Kidney (tissue), 14 donors: Measurements from ENCODE around the gene CAMSAP2. TPM values are rescaled to one million over a fixed set of nuclear protein-coding genes. Genes with fewer than 3 reads are reported as not detected.
A peak's percentile ranks its signal among the peaks of the same experiment; 100 is the strongest.

Experiments
- DNase-seq, 5 donors: peaks; one replicate each; pipeline ENCODE4 v3.0.0-alpha.2; 2013 to 2020
- FAIRE-seq: peaks from 2 replicates; lab custom pipeline; 2012; peaks lifted over from hg19 to GRCh38; lab: Jason Lieb, UNC
- H3K27ac ChIP-seq, 2 donors: one replicate each; pipeline ENCODE4 v1.7.0; 2013; ENCODE audit warnings: low read depth in 2 of 2, low read length in 2 of 2, inconsistent platforms in 1 of 2
- H3K27me3 ChIP-seq: one replicate; pipeline ENCODE4 v1.7.1; 2013; ENCODE audit warnings: low read length, inconsistent platforms; ENCODE audit not compliant: control insufficient read depth, insufficient read depth
- H3K36me3 ChIP-seq, 3 donors: one replicate each; pipeline versions ENCODE4 v1.7.0 to v1.7.1; 2013; ENCODE audit warnings: low read length in 3 of 3, control low read depth in 1 of 3, inconsistent platforms in 1 of 3; ENCODE audit not compliant: insufficient read depth in 3 of 3, control insufficient read depth in 2 of 3
- H3K4me1 ChIP-seq, 3 donors: one replicate each; pipeline versions ENCODE4 v1.7.0 to v1.7.1; 2013; ENCODE audit warnings: low read length in 3 of 3, inconsistent platforms in 1 of 3, low read depth in 1 of 3; ENCODE audit not compliant: control insufficient read depth in 2 of 3, insufficient read depth in 2 of 3
- H3K4me3 ChIP-seq, 3 donors: one replicate each; pipeline versions ENCODE4 v1.7.0 to v1.8.1; 2013; ENCODE audit warnings: low read length in 3 of 3, control low read depth in 1 of 3, inconsistent platforms in 1 of 3
- H3K9ac ChIP-seq, 3 donors: one replicate each; pipeline versions ENCODE4 v1.7.0 to v1.7.1; 2013; ENCODE audit warnings: low read length in 3 of 3, control low read depth in 1 of 3, inconsistent platforms in 1 of 3
- H3K9me3 ChIP-seq, 3 donors: one replicate each; pipeline versions ENCODE4 v1.7.0 to v1.7.1; 2013; ENCODE audit warnings: low read length in 3 of 3, control low read depth in 1 of 3, inconsistent platforms in 1 of 3; ENCODE audit not compliant: control insufficient read depth in 2 of 3, insufficient read depth in 1 of 3
- CTCF ChIP-seq: IDR thresholded peaks from 3 replicates; pipeline ENCODE4 v1.5.1; 2012; ENCODE audit warnings: mild to moderate bottlenecking, moderate library complexity, borderline replicate concordance; ENCODE audit not compliant: insufficient read depth; ENCODE audit errors: extremely low read depth
- intact Hi-C: fragments of 100-400 bp; cut with DNase I; formaldehyde crosslinking; loops from one replicate; pipeline ENCODE4 v1.11.1; 2022
- polyA plus RNA-seq: library from polyadenylated mRNA; stranded (reverse); fragments of 350-450 nt; fragmentation: Illumina TruSeq; extraction: RNeasy Lipid Tissue Mini Kit (QIAGEN cat#74804); gene quantifications from one replicate; pipeline ENCODE4 v1.2.3, GENCODE V29; 2014; ENCODE audit warnings: low read depth, low replicate concordance; ENCODE audit not compliant: insufficient read depth
- total RNA-seq: library from RNA; stranded (reverse); fragmentation: NEBNext Ultra II Directional; extraction: Animal tissue kit (Norgen Biotek cat#: 25700); gene quantifications from one replicate; pipeline ENCODE4 v1.2.1, GENCODE V29; 2021
- donor health status: control.
- donor health status: control.
- donor health status: control.
- donor health status: control.
- donor health status: control.
- donor health status: DM: yes; HTN: yes; CAD: no.
- donor health status: Normal renal cell carcinoma (clear cell type).

The CAMSAP2 gene
- total and polyA plus RNA-seq, 2 donors from 2014 or later: 7.5 to 30.3 TPM

- intact Hi-C loops: no loop called here
- TF ChIP-seq CTCF: no peak
- no peak for DNase-seq
- H3K9ac ChIP-seq: no peak overlapping the region
- H3K27ac ChIP-seq: no peak overlapping the region
- FAIRE-seq: no peak
- no peak overlapping the region for H3K4me3 ChIP-seq
- H3K36me3 ChIP-seq: no peaks in the 10 kb centered on the region
- H3K4me1 ChIP-seq: no peaks in the 10 kb centered on the region
- no peaks in the 10 kb centered on the region for H3K9me3 ChIP-seq
- no peaks in the 10 kb centered on the region for H3K27me3 ChIP-seq
Measured at GRCh38 chr1:200831091-200831490, 92.4 kb downstream of the CAMSAP2 start.

- Histone ChIP-seq H3K4me1 (no peaks in the 10 kb centered on the region), H3K27ac (no peak overlapping the region), H3K27me3 (no peaks in the 10 kb centered on the region), H3K4me3 (no peak overlapping the region), H3K9me3 (no peaks in the 10 kb centered on the region), H3K9ac (no peak overlapping the region), H3K36me3 (peaks cover 0 to 3% (median 0%) of the 10 kb centered on the region in 3 donors)
- TF ChIP-seq CTCF: no peak
- DNase-seq (no peak), FAIRE-seq (no peak)
- intact Hi-C loops: no loop called here
Measured at GRCh38 chr1:200834383-200834782, 95.7 kb downstream of the CAMSAP2 start.

GRCh38 chr1:200836213-200836612 is 97.5 kb downstream of the CAMSAP2 start:
- no peak for FAIRE-seq
- no peak for TF ChIP-seq CTCF
- intact Hi-C loops: no loop called here

GRCh38 chr1:200837931-200838571 is 99.4 kb downstream of the CAMSAP2 start:
- FAIRE-seq: peak; percentile 76
- intact Hi-C loops: no loop called here

More at GRCh38 chr1:200836213-200836612, 97.5 kb downstream of the CAMSAP2 start:
- Histone ChIP-seq H3K4me3 (no peak overlapping the region), H3K36me3 (peaks cover 0 to 3% (median 0%) of the 10 kb centered on the region in 3 donors), H3K27me3 (no peaks in the 10 kb centered on the region), H3K9ac (no peak overlapping the region), H3K27ac (no peak overlapping the region), H3K9me3 (no peaks in the 10 kb centered on the region), H3K4me1 (no peaks in the 10 kb centered on the region)
- DNase-seq: no peak

More at GRCh38 chr1:200837931-200838571, 99.4 kb downstream of the CAMSAP2 start:
- no peak overlapping the region for H3K9ac ChIP-seq
- H3K36me3 ChIP-seq: peaks cover 0 to 3% (median 2%) of the 10 kb centered on the region in 3 donors
- H3K27me3 ChIP-seq: no peaks in the 10 kb centered on the region
- no peaks in the 10 kb centered on the region for H3K4me1 ChIP-seq
- no peaks in the 10 kb centered on the region for H3K9me3 ChIP-seq
- no peak overlapping the region for H3K4me3 ChIP-seq
- no peak overlapping the region for H3K27ac ChIP-seq
- TF ChIP-seq CTCF: peak; percentile 24
- peak in 2 of 5 donors; percentile 31 to 52 for DNase-seq
